Measurements from ENCODE around the gene INSYN2B.
"Not testable (repeated sequence)": the region's sequence is repeated elsewhere in the genome, so short reads cannot be mapped to it uniquely, and the experiment has no call there.

INSYN2B gene

GRCh38 chr5:169971780-169972179 lies 8.5 kb downstream of the INSYN2B start:
- no peak for DNase-seq (ENCODE audit: low read depth)

DNA sequence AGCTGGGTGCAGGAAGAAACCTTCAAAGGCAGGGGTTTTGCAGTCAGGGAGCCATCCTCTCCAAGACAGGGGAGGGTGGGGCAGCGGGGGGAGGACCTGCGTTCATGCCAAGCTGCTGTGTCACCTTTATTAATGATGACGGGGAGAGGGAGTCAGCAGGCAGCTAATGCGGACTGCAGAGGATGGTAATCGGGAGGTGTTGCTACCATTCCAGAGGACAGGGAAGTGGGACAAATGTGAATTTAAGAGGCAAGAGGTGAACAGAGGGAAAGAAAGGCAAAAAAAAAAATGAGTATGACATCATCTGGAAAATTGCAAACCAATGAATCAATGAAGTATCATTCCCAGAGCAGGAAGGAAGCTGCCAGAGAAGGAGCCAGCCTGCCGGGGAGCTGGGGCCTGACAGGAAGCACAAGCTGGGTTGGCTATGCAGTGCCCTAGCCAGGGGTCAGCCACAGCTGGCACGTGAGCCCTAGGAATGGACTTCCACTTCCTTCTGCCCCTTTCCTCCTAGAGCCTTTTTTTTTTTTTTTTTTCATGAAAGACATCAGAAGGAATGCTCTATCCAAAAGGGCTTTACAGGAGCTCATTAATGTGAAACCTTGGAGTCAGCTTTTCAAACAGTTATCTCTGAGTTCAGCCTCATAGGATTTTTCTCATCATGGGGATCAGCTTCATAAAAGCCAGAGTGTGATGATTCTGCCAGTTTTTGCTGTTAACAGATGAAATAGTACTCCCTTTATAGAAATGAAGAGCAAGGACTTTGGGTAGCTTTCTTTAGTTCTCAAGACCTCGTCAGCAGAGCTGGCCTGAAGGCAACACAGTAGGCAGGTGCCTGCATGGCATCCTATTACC lies 9.2 kb downstream of the INSYN2B start:
- peak; percentile 59 for DNase-seq (ENCODE audit: low read depth)

GRCh38 chr5:169970339-169970738 lies 10.0 kb downstream of the INSYN2B start:
- no peak for DNase-seq (ENCODE audit: low read depth)

DNA sequence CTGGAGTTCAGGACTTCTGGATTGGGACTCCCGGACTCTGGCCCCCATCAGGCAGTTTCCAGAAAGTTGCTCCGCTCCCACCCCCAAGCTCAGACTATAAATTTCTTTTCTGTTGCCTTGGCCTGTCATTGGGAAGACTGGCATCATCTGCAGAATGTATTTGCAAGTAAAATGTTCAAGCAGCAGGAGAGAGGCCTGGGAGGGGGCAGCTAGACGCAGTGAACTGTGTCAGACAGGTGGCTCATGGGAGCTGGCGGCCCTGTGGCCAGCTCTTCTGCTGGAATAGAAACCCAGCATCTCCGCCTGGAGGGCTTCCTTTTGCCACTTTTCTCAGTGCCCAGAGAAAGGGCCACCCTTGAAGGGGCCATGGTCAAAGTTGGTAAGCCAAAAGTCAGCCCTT lies 16.0 kb downstream of the INSYN2B start:
- no peak for DNase-seq (ENCODE audit: low read depth)

DNA sequence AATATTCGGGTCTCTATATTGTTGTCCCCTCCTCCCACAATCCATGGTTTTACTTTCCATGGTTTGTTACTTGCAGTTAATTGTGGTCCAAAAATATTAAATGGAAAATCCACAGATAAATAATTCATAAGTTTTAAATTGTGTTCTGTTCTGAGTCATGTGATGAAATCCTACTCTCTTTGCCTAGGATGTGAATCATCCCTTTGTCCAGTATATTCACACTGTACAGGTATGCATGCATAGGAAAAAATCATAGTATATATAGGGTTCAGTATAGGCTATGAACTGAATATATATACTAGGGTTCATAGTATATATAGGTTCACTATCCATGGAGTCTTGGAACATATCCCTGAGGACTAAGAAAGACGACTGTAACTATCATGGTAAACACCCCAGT lies 19.6 kb downstream of the INSYN2B start:
- no peak for DNase-seq (ENCODE audit: low read depth)

DNA sequence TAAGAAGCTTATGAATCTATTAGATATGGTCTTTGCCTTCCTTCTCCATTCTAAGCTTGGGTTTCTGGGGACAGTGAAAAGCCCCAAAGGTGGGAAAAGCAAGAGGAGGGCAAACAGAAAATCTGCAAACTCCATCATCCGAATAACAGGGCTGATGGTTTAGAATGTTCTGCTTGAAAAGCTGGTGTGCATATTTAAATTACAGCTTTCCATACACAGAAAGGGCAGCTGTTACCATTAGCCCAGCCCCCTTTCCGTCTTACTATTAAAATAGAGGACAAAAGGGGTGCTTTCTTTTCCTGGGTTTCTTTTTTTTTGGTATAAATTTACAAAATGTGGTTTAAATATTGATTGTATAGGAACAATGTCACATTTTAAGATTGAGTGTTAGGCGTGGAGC lies 22.0 kb downstream of the INSYN2B start:
- DNase-seq (ENCODE audit: low read depth): no peak

GRCh38 chr5:169956756-169957155 lies 23.5 kb downstream of the INSYN2B start:
- no peak for DNase-seq (ENCODE audit: low read depth)

DNA sequence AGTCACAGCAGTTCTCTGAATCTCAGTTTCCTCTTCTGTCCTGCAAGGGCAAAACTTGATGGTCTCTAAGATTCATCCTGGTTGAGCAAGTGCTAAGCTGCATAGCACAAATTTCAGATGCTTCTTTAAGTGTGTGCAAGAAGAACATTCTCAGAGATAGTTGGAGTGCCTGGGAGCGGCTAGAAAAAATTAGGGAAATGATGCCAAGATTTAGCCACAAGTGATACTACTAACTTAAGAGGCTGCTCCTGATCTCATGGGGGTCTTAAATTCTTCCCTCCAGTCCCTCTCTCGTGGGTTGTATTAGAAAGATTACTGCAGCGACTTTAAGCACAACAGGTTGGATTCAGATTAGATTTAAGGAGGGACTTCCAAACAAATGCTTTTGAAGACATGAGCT lies 24.2 kb downstream of the INSYN2B start:
- no peak for DNase-seq (ENCODE audit: low read depth)

DNA sequence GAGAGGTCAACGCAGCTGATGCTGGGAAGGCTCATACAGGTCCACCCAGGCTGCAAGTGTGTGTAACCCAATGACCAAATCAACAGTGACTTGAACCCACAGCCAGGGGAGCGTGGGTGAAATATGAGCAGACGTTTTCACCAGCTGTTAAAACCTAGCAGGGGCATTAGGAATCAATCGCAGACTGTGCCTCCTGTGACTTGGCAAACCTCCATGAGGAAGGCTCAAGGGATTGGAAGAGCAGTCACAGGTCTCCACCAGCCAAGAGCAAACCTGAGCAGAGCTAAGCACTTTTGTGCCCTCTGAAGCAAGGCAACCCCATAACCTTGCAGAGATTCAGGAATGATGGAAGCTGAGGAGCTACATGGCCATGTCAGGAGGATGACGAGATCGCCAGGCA lies 25.5 kb downstream of the INSYN2B start:
- DNase-seq (ENCODE audit: low read depth): no peak

- not testable (repeated sequence) for DNase-seq (ENCODE audit: low read depth)
Observed at GRCh38 chr5:169953196-169953595, 27.1 kb downstream of the INSYN2B start.

DNA sequence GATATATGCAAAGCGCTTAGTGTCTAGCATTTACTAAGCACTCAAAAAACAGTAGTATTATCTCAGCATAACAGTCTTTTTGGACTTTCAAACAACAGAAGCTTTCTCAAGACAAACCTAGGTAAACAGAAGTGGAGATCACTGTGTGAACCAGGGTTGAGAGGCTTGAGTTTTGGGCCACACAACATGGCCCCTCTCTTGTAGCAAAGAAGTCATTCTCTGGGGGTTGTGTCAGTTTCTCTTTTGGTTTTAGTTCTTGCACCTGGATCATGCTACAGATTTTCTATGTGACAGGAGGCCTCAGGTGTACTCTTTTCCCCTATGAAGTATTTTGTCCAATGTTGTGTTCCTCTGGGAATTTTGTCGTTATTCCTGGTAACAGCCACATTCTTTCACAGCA lies 30.0 kb downstream of the INSYN2B start:
- no peak for DNase-seq (ENCODE audit: low read depth)

DNA sequence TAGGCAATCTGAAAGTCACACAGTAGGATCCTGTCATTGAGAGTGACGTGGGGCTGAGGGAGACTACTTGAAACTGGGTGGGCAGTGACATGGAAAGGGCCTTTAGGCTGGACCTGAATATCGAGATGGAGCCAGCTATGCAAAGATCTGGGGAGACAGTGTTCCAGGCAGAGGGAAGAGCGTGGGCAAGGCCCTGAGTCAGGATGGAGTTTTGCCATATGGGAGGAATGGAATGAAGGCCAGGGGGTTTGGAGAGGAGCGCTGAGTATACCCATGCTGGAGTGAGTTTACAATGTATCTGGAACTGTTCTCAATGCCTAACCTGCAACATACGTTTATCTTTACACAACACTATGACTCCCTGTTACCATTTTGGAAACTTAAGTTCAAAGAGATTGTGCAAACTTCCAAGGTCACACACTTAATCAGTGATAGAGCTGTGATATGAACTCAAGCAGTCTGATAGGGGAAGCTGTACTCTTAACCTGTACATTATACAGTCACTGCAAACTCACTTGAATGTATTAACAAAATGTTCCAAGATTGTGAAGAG lies 33.5 kb downstream of the INSYN2B start:
- DNase-seq (ENCODE audit: low read depth): no peak

GRCh38 chr5:169945831-169946261 lies 34.4 kb downstream of the INSYN2B start:
- DNase-seq (ENCODE audit: low read depth): peak; percentile 92

DNA sequence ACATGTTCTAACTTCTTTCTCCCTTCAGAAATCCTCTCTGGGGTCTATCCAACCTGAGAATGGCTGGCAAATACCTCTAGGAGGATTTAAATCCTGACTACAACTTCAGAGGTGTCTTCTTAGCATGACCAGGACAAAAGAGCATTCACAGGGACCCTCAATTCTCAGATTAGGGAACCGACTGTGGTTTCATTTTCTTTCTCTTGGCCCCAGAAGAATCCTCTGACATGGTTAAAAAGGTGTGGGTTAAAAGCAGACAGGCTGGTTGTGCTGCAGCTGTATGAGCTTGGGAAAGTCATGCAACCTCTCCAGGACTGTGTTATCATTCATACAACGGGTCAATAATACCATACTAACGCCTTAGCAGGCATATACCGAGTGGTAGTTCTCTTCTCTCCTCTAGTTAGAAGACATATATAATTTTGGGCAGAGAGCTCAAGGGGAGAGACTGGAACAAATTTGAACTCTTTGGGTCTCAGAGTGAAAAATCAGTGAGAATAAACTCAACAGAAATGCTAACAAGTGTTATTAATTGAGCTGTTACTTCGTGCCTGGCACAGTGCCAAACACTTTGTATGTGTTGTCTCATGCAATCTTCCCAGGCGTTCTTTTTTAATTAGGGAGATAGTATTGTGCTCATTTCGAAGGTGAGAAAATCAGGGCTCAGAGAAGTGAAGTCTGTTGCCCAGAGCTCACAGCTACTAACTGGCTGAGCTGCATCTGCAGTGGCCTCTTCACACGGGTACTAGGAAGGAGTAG lies 35.2 kb downstream of the INSYN2B start:
- DNase-seq (ENCODE audit: low read depth): no peak

GRCh38 chr5:169944115-169944514 lies 36.2 kb downstream of the INSYN2B start:
- DNase-seq (ENCODE audit: low read depth): no peak

DNA sequence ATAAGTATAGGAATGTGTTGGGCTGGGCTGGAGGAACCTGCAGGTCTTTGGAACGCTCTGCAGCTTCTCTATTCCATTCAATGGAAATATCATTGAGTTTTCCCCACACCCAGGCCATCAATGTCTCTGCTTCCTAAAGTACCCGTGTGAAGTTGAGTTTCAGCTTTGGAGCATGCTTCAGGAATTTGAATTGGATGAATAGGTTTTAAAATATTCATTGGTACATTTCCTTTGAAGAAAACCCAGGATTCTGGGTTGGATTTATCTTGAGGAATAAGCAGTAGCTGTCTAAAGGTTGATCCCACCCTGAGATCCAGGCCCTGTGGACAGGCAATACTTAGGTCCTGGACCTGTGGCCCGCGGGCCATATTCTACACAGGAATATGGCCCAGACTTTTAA lies 37.3 kb downstream of the INSYN2B start:
- DNase-seq (ENCODE audit: low read depth): no peak

DNA sequence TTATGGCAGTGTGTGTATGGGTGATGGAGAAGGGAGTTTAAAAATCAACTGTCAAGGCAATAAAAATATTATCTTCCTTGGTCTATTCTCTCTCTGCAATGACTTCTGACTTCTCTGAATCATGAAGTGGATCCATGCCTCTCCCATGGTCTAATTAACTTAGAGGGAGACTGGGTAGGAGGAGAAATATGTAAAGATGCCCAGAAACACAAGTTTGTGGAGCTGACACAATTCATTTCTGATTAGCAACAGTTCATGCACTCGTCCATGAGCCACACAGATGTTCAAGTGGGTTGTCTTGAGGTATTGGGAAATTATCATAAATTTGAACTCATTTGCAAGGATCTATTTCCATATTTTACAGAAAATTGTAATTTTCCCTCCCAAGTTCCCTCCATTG lies 38.1 kb downstream of the INSYN2B start:
- no peak for DNase-seq (ENCODE audit: low read depth)

- DNase-seq (ENCODE audit: low read depth): no peak
Observed at GRCh38 chr5:169941542-169941941, 38.8 kb downstream of the INSYN2B start.

DNA sequence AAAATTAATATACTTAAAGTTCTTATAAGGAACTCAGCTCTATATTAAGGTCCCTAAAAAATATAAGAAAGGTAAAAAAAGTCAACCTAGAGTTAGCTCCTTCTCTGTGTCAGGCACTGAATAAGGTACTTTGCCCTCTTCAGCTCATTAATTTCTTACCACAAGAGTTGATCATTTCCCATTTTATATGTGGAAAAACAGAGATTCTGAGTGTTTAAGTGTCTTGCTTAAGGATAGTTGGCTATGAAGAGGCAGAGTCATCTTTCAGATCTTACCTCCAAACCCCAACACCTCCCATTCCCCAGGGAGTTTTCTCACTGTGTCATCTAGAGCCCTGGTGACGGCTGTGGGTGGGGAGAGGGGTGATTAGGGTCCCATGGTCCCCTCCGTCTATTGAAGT lies 40.6 kb downstream of the INSYN2B start:
- DNase-seq (ENCODE audit: low read depth): no peak

GRCh38 chr5:169938439-169938838 lies 41.9 kb downstream of the INSYN2B start:
- DNase-seq (ENCODE audit: low read depth): no peak

- DNase-seq (ENCODE audit: low read depth): no peak
Observed at GRCh38 chr5:169935762-169936161, 44.5 kb downstream of the INSYN2B start.

GRCh38 chr5:169934990-169935389 lies 45.3 kb downstream of the INSYN2B start:
- DNase-seq (ENCODE audit: low read depth): no peak

DNA sequence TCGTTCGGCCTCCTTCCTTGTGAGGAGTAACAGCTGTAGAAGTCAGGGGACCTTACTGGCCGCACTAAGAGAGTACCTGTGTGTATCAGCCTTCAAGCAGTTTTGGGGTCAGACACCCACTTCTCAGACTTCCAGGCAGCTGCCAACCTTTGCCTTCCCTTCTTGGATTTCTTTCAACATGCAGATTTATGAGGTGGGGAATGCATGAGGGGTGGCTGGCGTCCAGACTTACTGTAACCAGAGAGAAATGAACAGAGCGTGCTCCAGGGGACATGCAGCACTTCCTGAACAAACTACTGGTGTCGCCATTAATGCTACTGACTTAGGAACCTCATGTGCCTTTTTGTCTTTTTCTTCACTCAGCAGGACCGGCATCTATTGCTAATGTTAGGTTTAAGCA lies 46.7 kb downstream of the INSYN2B start:
- DNase-seq (ENCODE audit: low read depth): no peak

Measured in stromal cell of bone marrow (primary cell).